ENCODE data around the gene MAFB. TPM values are rescaled to one million over a fixed set of nuclear protein-coding genes. Genes with fewer than 3 reads are reported as not detected.

Gene MAFB
- total and polyA plus RNA-seq, 4 donors = 9.7 to 12.9 (median 11.4) TPM

GRCh38 chr20:40675599-40676221, 13.3 kb downstream of the MAFB start:
- no peak overlapping the region for H3K27ac ChIP-seq (ENCODE audit: low read depth in 1 of 2, low read length in 2 of 2)
- H3K4me3 ChIP-seq (ENCODE audit: low read depth in 1 of 3, low read length in 3 of 3) = no peak overlapping the region
- H3K9ac ChIP-seq (ENCODE audit: low read depth in 1 of 2, low read length in 2 of 2) = no peak overlapping the region
- H3K4me1 ChIP-seq (ENCODE audit: control insufficient read depth in 4 of 4, insufficient read depth in 4 of 4, low read length in 3 of 4) = peaks cover 6 to 26% (median 15%) of the 10 kb centered on the region in 4 donors
- WGBS = 45% methylated on average over 5 of the region's 5 CpGs
- no peak for DNase-seq (ENCODE audit: low spot score)
- TF ChIP-seq HNF4A (conservative IDR thresholded peaks at IDR 0.05) (peak; percentile 10 to 21), JUND (IDR thresholded peaks at IDR 0.05) (no peak)
- H3K9me3 ChIP-seq (ENCODE audit: control insufficient read depth in 4 of 4, low read length in 3 of 4) = no peaks in the 10 kb centered on the region
- no peaks in the 10 kb centered on the region for H3K36me3 ChIP-seq (ENCODE audit: control insufficient read depth in 4 of 4, insufficient read depth in 3 of 4, low read depth in 1 of 4, low read length in 3 of 4)
- H3K27me3 ChIP-seq (ENCODE audit: control insufficient read depth in 4 of 4, insufficient read depth in 4 of 4, low read length in 3 of 4) = no peaks in the 10 kb centered on the region

- H3K27ac ChIP-seq (ENCODE audit: low read depth in 1 of 2, low read length in 2 of 2) = no peak overlapping the region
- H3K27me3 ChIP-seq (ENCODE audit: control insufficient read depth in 4 of 4, insufficient read depth in 4 of 4, low read length in 3 of 4) = no peaks in the 10 kb centered on the region
- peaks cover 11 to 39% (median 26%) of the 10 kb centered on the region in 4 donors for H3K4me1 ChIP-seq (ENCODE audit: control insufficient read depth in 4 of 4, insufficient read depth in 4 of 4, low read length in 3 of 4)
- H3K4me3 ChIP-seq (ENCODE audit: low read depth in 1 of 3, low read length in 3 of 3) = no peak overlapping the region
- no peak for DNase-seq (ENCODE audit: low spot score)
- H3K36me3 ChIP-seq (ENCODE audit: control insufficient read depth in 4 of 4, insufficient read depth in 3 of 4, low read depth in 1 of 4, low read length in 3 of 4) = no peaks in the 10 kb centered on the region
- H3K9me3 ChIP-seq (ENCODE audit: control insufficient read depth in 4 of 4, low read length in 3 of 4) = no peaks in the 10 kb centered on the region
- H3K9ac ChIP-seq (ENCODE audit: low read depth in 1 of 2, low read length in 2 of 2) = no peak overlapping the region
- no peak for TF ChIP-seq REST (IDR thresholded peaks at IDR 0.05)
- TF ChIP-seq ZBTB33 (IDR thresholded peaks at IDR 0.05) = no peak
- TF ChIP-seq HNF4A (conservative IDR thresholded peaks at IDR 0.05) = no peak
- no peak for TF ChIP-seq JUND (IDR thresholded peaks at IDR 0.05)
- TF ChIP-seq SP1 (IDR thresholded peaks at IDR 0.05) = no peak
- TF ChIP-seq MAX (IDR thresholded peaks at IDR 0.05) = no peak
- TF ChIP-seq HNF4G (IDR thresholded peaks at IDR 0.05) = no peak
- no peak for TF ChIP-seq ATF3 (IDR thresholded peaks at IDR 0.05)
- no peak for TF ChIP-seq GABPA (IDR thresholded peaks at IDR 0.05 in 1 of 2, conservative IDR thresholded peaks at IDR 0.05 in 1 of 2)
- TF ChIP-seq NR2F2 (IDR thresholded peaks at IDR 0.05) = no peak
- no peak for TF ChIP-seq CTCF (IDR thresholded peaks at IDR 0.05; ENCODE audit: low read depth, low read length, missing input control)
- no peak for TF ChIP-seq FOXA2 (IDR thresholded peaks at IDR 0.05)
- no peak for TF ChIP-seq TAF1 (conservative IDR thresholded peaks at IDR 0.05)
- no peak for TF ChIP-seq YY1 (IDR thresholded peaks at IDR 0.05)
- no peak for TF ChIP-seq RAD21 (IDR thresholded peaks at IDR 0.05)
Observed at GRCh38 chr20:40673442-40673841, 15.6 kb downstream of the MAFB start.

Measured in liver (tissue), 9 donors.